ENCODE measurements around the gene SUSD2.
A peak's percentile ranks its signal among the peaks of the same experiment; 100 is the strongest.

Gene SUSD2

DNA sequence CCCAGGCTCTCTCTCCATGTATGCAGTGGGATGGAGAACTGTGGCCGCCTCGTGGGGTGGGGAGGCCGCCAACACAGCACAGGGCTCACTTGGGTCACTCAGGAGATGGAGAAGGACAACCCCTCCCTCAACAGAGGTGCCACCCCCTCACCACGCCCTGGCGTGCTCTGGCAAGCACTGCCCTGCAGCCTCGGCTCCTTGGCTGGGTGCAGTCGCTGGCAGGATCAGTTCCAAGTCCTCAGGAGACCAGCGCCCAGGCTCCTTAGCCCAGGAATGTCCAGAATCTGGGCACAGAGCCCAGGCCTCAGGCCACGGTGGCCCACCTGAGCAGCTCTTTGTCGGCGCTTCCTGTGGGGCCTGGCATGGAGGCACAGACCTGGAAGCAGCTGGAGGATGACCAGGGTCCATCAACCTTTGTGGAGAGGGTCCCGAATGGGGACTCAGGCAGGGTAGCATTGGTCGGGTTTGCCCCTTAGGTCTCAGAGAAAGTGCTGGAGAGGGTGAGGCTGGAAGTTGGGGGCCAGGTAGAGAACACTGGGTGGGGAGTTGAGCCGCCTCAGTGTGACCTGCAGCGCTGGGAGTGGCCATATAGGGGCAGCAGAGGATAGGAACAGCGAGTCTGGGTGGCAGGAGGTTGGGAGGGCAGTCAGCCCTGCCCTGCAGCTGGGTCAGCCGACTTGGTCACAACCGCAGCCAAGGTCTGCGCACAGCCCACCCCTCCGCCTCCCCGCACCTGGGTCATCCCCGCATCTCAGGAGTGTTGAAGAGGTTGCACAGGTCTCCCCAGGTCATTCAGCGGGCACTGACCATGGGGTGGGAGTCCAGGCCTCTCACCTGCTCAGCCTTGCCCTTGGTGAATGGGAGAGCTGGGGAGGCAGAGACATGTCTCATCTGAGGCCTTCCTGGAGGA is 8.2 kb downstream of the SUSD2 start:
- ATAC-seq: peak; percentile 95
- TF ChIP-seq TSHZ2 (CRISPR knock-in tag; IDR thresholded peaks at IDR 0.05) (no peak), ZFP30 (CRISPR knock-in tag; IDR thresholded peaks at IDR 0.05) (no peak), ZFP3 (CRISPR knock-in tag; IDR thresholded peaks at IDR 0.05) (no peak), ZNF8 (CRISPR knock-in tag; IDR thresholded peaks at IDR 0.05) (no peak), TCF4 (CRISPR knock-in tag; IDR thresholded peaks at IDR 0.05; ENCODE audit: borderline replicate concordance) (no peak), ZNF565 (CRISPR knock-in tag; conservative IDR thresholded peaks at IDR 0.05; ENCODE audit: low read depth) (no peak), ESRRG (CRISPR knock-in tag; IDR thresholded peaks at IDR 0.05) (no peak)
- TF ChIP-seq, protein P1, sequence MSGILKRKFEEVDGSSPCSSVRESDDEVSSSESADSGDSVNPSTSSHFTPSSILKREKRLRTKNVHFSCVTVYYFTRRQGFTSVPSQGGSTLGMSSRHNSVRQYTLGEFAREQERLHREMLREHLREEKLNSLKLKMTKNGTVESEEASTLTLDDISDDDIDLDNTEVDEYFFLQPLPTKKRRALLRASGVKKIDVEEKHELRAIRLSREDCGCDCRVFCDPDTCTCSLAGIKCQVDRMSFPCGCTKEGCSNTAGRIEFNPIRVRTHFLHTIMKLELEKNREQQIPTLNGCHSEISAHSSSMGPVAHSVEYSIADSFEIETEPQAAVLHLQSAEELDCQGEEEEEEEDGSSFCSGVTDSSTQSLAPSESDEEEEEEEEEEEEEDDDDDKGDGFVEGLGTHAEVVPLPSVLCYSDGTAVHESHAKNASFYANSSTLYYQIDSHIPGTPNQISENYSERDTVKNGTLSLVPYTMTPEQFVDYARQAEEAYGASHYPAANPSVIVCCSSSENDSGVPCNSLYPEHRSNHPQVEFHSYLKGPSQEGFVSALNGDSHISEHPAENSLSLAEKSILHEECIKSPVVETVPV (CRISPR knock-in tag; IDR thresholded peaks at IDR 0.05): no peak

GRCh38 chr22:24190159-24190540 is 8.9 kb downstream of the SUSD2 start:
- ATAC-seq: no peak; the same call in 2 of the 3 replicates
- TF ChIP-seq POU6F1 (CRISPR knock-in tag; IDR thresholded peaks at IDR 0.05; ENCODE audit: borderline replicate concordance, low read depth): no peak
- TF ChIP-seq OSR1 (CRISPR knock-in tag; IDR thresholded peaks at IDR 0.05): no peak
- TF ChIP-seq ZNF8 (CRISPR knock-in tag; IDR thresholded peaks at IDR 0.05): no peak
- TF ChIP-seq BACH2 (CRISPR knock-in tag; IDR thresholded peaks at IDR 0.05; ENCODE audit: borderline replicate concordance): no peak

DNA sequence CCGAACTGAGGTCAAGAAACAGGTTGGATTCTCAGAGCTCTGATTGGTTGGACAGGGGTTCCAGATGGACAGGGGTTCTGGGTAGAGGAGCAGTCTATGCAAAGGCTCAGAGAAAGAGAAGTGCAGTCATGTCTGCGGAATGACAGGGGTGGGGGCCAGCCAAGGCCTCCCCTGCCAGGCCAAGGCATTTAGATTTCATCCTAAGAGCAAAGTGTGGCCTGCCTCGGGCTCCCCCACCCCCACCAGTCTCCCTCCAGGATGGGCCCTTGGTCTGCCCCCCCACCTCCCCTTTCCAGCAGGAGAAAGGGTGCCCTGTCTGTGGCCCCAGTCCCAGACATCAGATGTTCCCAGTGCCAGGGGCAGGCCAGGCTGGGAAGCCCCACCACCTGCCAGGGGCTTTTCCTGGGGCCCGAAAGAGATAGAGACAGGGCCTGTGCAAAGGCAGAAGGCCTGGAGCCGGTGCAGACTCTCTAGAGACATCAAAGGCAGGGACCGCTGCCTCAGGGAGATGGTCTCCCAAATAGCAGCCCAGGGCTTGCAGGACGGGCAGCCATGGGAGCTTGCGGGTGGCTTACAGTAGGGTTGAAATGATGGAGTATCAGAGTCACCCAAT is 9.4 kb downstream of the SUSD2 start:
- no peak for TF ChIP-seq OSR1 (CRISPR knock-in tag; IDR thresholded peaks at IDR 0.05)
- TF ChIP-seq POU6F1 (CRISPR knock-in tag; IDR thresholded peaks at IDR 0.05; ENCODE audit: borderline replicate concordance, low read depth): no peak
- TF ChIP-seq RARB (CRISPR knock-in tag; IDR thresholded peaks at IDR 0.05): no peak
- TF ChIP-seq TSHZ2 (CRISPR knock-in tag; IDR thresholded peaks at IDR 0.05): no peak
- TF ChIP-seq, protein P2, sequence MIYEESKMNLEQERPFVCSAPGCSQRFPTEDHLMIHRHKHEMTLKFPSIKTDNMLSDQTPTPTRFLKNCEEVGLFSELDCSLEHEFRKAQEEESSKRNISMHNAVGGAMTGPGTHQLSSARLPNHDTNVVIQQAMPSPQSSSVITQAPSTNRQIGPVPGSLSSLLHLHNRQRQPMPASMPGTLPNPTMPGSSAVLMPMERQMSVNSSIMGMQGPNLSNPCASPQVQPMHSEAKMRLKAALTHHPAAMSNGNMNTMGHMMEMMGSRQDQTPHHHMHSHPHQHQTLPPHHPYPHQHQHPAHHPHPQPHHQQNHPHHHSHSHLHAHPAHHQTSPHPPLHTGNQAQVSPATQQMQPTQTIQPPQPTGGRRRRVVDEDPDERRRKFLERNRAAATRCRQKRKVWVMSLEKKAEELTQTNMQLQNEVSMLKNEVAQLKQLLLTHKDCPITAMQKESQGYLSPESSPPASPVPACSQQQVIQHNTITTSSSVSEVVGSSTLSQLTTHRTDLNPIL (CRISPR knock-in tag; IDR thresholded peaks at IDR 0.05; ENCODE audit: low read depth): no peak
- TF ChIP-seq, protein P1 (CRISPR knock-in tag; IDR thresholded peaks at IDR 0.05): no peak
- TF ChIP-seq ZFP30 (CRISPR knock-in tag; IDR thresholded peaks at IDR 0.05): no peak
- no peak for TF ChIP-seq ESRRG (CRISPR knock-in tag; IDR thresholded peaks at IDR 0.05)
- TF ChIP-seq ARNTL (CRISPR knock-in tag; IDR thresholded peaks at IDR 0.05; ENCODE audit: borderline replicate concordance, low read depth): no peak
- no peak for TF ChIP-seq ISL1 (CRISPR knock-in tag; IDR thresholded peaks at IDR 0.05)
- TF ChIP-seq GLIS3 (CRISPR knock-in tag; IDR thresholded peaks at IDR 0.05): no peak
- no peak for TF ChIP-seq TOX (CRISPR knock-in tag; IDR thresholded peaks at IDR 0.05; ENCODE audit: borderline replicate concordance)
- TF ChIP-seq ZNF8 (CRISPR knock-in tag; IDR thresholded peaks at IDR 0.05): no peak
- TF ChIP-seq ZNF70 (CRISPR knock-in tag; IDR thresholded peaks at IDR 0.05): no peak
- TF ChIP-seq, protein P3, sequence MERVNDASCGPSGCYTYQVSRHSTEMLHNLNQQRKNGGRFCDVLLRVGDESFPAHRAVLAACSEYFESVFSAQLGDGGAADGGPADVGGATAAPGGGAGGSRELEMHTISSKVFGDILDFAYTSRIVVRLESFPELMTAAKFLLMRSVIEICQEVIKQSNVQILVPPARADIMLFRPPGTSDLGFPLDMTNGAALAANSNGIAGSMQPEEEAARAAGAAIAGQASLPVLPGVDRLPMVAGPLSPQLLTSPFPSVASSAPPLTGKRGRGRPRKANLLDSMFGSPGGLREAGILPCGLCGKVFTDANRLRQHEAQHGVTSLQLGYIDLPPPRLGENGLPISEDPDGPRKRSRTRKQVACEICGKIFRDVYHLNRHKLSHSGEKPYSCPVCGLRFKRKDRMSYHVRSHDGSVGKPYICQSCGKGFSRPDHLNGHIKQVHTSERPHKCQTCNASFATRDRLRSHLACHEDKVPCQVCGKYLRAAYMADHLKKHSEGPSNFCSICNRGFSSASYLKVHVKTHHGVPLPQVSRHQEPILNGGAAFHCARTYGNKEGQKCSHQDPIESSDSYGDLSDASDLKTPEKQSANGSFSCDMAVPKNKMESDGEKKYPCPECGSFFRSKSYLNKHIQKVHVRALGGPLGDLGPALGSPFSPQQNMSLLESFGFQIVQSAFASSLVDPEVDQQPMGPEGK (CRISPR knock-in tag; IDR thresholded peaks at IDR 0.05; ENCODE audit: borderline replicate concordance): no peak
- ATAC-seq: no peak

Measured in SK-N-SH treated with all-trans-retinoic acid at 6 μM for 48 hours (cell line).